ENCODE results near the gene TM9SF2. TPM values are rescaled to one million over a fixed set of nuclear protein-coding genes. Genes with fewer than 3 reads are reported as not detected.

Gene TM9SF2
- total RNA-seq, 4 donors from 2014 or later: 19.8 to 189 (median 107) TPM

DNA sequence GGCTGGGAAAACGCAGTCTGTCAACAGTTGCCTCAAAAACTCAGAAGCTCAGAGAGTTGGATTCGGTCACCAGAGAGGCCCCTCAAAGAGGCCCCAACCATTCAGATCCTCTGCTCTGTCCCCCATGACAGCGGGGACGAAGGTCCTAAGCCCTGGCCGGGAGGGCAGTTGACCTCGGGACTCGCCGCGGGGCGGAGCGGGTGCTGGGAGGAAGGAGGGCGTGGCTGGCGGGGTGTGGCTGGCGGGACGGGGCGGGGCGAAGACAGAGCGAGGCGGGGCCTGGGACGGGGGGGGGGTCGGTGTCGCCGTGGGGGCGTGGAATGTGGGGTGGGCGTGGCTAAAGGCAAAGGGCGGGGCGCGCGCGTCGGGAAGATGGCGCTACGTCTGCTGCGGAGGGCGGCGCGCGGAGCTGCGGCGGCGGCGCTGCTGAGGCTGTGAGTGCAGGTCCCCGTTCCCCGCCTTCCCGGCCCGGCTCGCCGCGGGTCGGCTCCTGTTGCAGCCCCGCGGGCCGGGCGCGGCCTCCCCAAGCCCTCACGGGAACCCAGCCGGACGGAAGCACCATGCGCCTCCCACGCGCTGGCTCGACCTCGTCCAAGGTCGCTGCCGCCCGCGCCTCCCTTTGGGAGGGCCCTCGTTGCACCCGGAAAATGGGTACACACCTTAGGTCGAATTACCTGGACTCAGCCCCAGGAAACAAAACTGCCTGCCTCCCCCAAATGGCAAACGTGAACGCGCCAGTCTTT lies 105.2 kb downstream of the TM9SF2 start, which contains the start of gene CLYBL:
TSS of gene CLYBL (plus strand) at position 367 of the 743 bp plus-strand sequence.
- peak; percentile 91 to 96 (median 94) for DNase-seq
- peak within 1 kb of the TSS; percentile 71 to 91 (median 80) for H3K4me3 ChIP-seq
- H3K4me1 ChIP-seq: peaks cover 0 to 6% (median 4%) of the 10 kb centered on the region in 4 donors
- H3K27ac ChIP-seq: peak within 1 kb of the TSS; percentile 89 to 95 (median 92)
- H3K36me3 ChIP-seq: no peaks in the 10 kb centered on the region
- H3K9me3 ChIP-seq: no peaks in the 10 kb centered on the region
- no peaks in the 10 kb centered on the region for H3K27me3 ChIP-seq
- TF ChIP-seq, protein P1, sequence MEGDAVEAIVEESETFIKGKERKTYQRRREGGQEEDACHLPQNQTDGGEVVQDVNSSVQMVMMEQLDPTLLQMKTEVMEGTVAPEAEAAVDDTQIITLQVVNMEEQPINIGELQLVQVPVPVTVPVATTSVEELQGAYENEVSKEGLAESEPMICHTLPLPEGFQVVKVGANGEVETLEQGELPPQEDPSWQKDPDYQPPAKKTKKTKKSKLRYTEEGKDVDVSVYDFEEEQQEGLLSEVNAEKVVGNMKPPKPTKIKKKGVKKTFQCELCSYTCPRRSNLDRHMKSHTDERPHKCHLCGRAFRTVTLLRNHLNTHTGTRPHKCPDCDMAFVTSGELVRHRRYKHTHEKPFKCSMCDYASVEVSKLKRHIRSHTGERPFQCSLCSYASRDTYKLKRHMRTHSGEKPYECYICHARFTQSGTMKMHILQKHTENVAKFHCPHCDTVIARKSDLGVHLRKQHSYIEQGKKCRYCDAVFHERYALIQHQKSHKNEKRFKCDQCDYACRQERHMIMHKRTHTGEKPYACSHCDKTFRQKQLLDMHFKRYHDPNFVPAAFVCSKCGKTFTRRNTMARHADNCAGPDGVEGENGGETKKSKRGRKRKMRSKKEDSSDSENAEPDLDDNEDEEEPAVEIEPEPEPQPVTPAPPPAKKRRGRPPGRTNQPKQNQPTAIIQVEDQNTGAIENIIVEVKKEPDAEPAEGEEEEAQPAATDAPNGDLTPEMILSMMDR (IDR thresholded peaks at IDR 0.05): no peak
- peak; percentile 77 to 82 for TF ChIP-seq POLR2A (IDR thresholded peaks at IDR 0.05)

DNA sequence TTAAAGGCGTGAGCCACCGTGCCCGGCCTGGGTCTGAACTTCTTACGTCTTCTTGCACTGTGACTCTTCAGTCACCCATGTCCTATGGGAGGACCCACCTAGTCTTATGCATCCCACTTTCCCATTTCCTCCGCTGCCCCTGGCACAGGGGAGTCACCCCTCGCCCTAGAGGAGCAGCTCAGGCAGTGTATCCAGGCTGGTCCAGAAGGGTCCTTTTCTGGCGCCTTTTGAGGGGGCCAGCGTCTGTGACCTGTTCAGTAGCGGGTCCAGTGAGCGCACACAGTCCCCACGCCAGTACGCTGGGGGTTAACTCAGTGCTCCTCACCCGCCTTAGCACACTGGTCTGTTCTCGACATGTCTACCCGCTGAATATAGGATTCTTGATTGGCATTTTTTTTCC lies 107.1 kb downstream of the TM9SF2 start:
- no peak for TF ChIP-seq POLR2A (IDR thresholded peaks at IDR 0.05)
- TF ChIP-seq, protein P1 (IDR thresholded peaks at IDR 0.05): no peak
- no peak for DNase-seq
- H3K4me3 ChIP-seq: no peak overlapping the region

DNA sequence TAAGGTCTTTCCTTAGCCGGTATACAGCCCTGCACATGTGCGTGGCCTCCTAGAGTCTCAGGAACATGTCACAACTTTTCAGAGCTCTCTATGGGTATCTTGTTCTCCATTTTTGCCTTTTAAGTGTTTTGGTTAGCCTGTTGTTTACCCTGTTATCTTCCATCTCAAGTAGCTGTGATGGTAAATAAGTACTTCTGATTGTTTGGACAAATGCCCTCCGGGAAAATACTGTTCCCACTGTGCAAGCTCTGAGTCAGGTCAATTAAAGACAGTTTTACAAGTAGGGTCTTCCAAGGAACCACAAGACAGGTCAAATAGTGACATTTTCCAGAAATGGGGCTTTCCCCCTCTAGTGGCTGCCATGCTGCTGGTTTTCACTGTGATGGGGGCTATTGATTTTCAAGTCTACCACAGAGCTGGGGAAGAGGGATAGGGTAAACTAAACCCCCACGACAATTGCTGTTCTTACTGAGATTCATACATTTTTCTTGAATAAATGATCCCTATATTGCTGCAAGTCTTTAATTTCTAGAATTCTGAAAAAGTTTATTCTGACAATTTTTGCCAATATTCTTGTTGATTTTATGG lies 109.5 kb downstream of the TM9SF2 start:
- Histone ChIP-seq H3K27ac (no peak overlapping the region), H3K27me3 (no peaks in the 10 kb centered on the region), H3K4me1 (peaks cover 0 to 9% (median 0%) of the 10 kb centered on the region in 4 donors), H3K4me3 (no peak overlapping the region), H3K36me3 (no peaks in the 10 kb centered on the region), H3K9me3 (no peaks in the 10 kb centered on the region)
- TF ChIP-seq, protein P1 (IDR thresholded peaks at IDR 0.05): no peak
- TF ChIP-seq POLR2A (IDR thresholded peaks at IDR 0.05): no peak
- no peak for DNase-seq

More for the DNA sequence above, 107.1 kb downstream of the TM9SF2 start:
- no peaks in the 10 kb centered on the region for H3K9me3 ChIP-seq
- H3K27ac ChIP-seq: no peak overlapping the region
- no peaks in the 10 kb centered on the region for H3K36me3 ChIP-seq
- H3K4me1 ChIP-seq: peaks cover 0 to 6% (median 4%) of the 10 kb centered on the region in 4 donors
- H3K27me3 ChIP-seq: no peaks in the 10 kb centered on the region

Small RNA genes lying within 50 kb of the gene (small RNA-seq; reads per million reads assigned to genes)
- 0.06 to 0.19 reads per million in 2 donors for gene AL139035.1

Other genes starting within 250 kb of the TM9SF2 start
- 1 to 10 TPM in 1 of 4 donors, under 1 TPM in 1, not detected in 2; 0.53 to 4.1 TPM for gene GPR18, start 243.1 kb upstream of the TM9SF2 start, total RNA-seq
- gene GPR183, start 194.1 kb upstream of the TM9SF2 start, total RNA-seq: 10 to 100 TPM in 1 of 4 donors, 1 to 10 TPM in 3; 1.1 to 24.8 (median 3.9) TPM
- gene CLYBL, start 105.2 kb downstream of the TM9SF2 start, total RNA-seq: 10 to 100 TPM; 19.8 to 29.9 (median 24.8) TPM

All from Peyer's patch (tissue), 4 donors.